ENCODE results near the gene C1QTNF6.

Gene C1QTNF6

GRCh38 chr22:37209140-37209845, 21.2 kb upstream of the C1QTNF6 start:
- H2BK120ac ChIP-seq (ENCODE audit: insufficient read depth, low read length, poor library complexity) = no peak overlapping the region
- no peak overlapping the region for H4K8ac ChIP-seq (ENCODE audit: low read depth, low read length)
- H2BK5ac ChIP-seq (ENCODE audit: low read depth, low read length, poor library complexity) = no peak overlapping the region
- no peak overlapping the region for H3K4me3 ChIP-seq (ENCODE audit: low read depth, low read length)
- no peaks in the 10 kb centered on the region for H3K4me1 ChIP-seq (ENCODE audit: control insufficient read depth in 1 of 2, insufficient read depth in 2 of 2, low read length in 2 of 2)
- H3K14ac ChIP-seq (ENCODE audit: low read length) = no peak overlapping the region
- DNase-seq = no peak
- H3K27me3 ChIP-seq (ENCODE audit: insufficient read depth, low read length) = no peaks in the 10 kb centered on the region
- no peaks in the 10 kb centered on the region for H3K36me3 ChIP-seq (ENCODE audit: control insufficient read depth in 1 of 2, insufficient read depth in 2 of 2, low read length in 2 of 2)
- H3K79me1 ChIP-seq (ENCODE audit: low read length) = no peaks in the 10 kb centered on the region
- no peak overlapping the region for H2AFZ ChIP-seq (ENCODE audit: insufficient read depth, low read length, poor library complexity)
- H2BK12ac ChIP-seq (ENCODE audit: low read length) = no peak overlapping the region
- no peak overlapping the region for H3K4ac ChIP-seq (ENCODE audit: low read depth, low read length)
- H3K9ac ChIP-seq (ENCODE audit: low read length) = no peak overlapping the region
- no peak overlapping the region for H3K18ac ChIP-seq (ENCODE audit: low read length)
- no peak overlapping the region for H4K12ac ChIP-seq (ENCODE audit: low read depth, low read length)
- peaks cover 3% of the 10 kb centered on the region for H3K9me3 ChIP-seq (ENCODE audit: insufficient read depth, low read depth, low read length)
- H3K23ac ChIP-seq (ENCODE audit: low read length) = no peak overlapping the region
- no peaks in the 10 kb centered on the region for H3K79me2 ChIP-seq (ENCODE audit: control insufficient read depth, insufficient read depth, low read length, poor library complexity)
- no peak overlapping the region for H4K91ac ChIP-seq (ENCODE audit: low read depth, low read length)
- H2AK5ac ChIP-seq (ENCODE audit: low read length) = no peak overlapping the region
- no peak overlapping the region for H3K27ac ChIP-seq (ENCODE audit: low read depth, low read length)
- no CpG with 5 or more reads among the region's 9 CpGs for WGBS (ENCODE audit: extremely low coverage, insufficient coverage, insufficient read length)
- H3K4me2 ChIP-seq (ENCODE audit: low read length) = no peak overlapping the region

GRCh38 chr22:37208401-37209139, 20.5 kb upstream of the C1QTNF6 start:
- no CpG with 5 or more reads among the region's 7 CpGs for WGBS (ENCODE audit: extremely low coverage, insufficient coverage, insufficient read length)
- Histone ChIP-seq H2AFZ (ENCODE audit: insufficient read depth, low read length, poor library complexity) (no peak overlapping the region), H4K12ac (ENCODE audit: low read depth, low read length) (no peak overlapping the region), H3K23ac (ENCODE audit: low read length) (no peak overlapping the region), H3K4ac (ENCODE audit: low read depth, low read length) (no peak overlapping the region), H2BK5ac (ENCODE audit: low read depth, low read length, poor library complexity) (no peak overlapping the region), H3K4me1 (ENCODE audit: control insufficient read depth in 1 of 2, insufficient read depth in 2 of 2, low read length in 2 of 2) (no peaks in the 10 kb centered on the region), H4K8ac (ENCODE audit: low read depth, low read length) (no peak overlapping the region), H3K79me1 (ENCODE audit: low read length) (no peaks in the 10 kb centered on the region), H2BK12ac (ENCODE audit: low read length) (no peak overlapping the region), H4K91ac (ENCODE audit: low read depth, low read length) (no peak overlapping the region), H3K27me3 (ENCODE audit: insufficient read depth, low read length) (no peaks in the 10 kb centered on the region), H3K79me2 (ENCODE audit: control insufficient read depth, insufficient read depth, low read length, poor library complexity) (no peaks in the 10 kb centered on the region), H3K9me3 (ENCODE audit: insufficient read depth, low read depth, low read length) (peaks cover 3% of the 10 kb centered on the region), H3K4me3 (ENCODE audit: low read depth, low read length) (no peak overlapping the region), H3K18ac (ENCODE audit: low read length) (no peak overlapping the region), H3K36me3 (ENCODE audit: control insufficient read depth in 1 of 2, insufficient read depth in 2 of 2, low read length in 2 of 2) (no peaks in the 10 kb centered on the region), H3K4me2 (ENCODE audit: low read length) (no peak overlapping the region), H3K27ac (ENCODE audit: low read depth, low read length) (no peak overlapping the region), H3K14ac (ENCODE audit: low read length) (no peak overlapping the region), H2BK120ac (ENCODE audit: insufficient read depth, low read length, poor library complexity) (no peak overlapping the region), H2AK5ac (ENCODE audit: low read length) (no peak overlapping the region), H3K9ac (ENCODE audit: low read length) (no peak overlapping the region)
- no peak for DNase-seq

GRCh38 chr22:37207981-37208380, 19.9 kb upstream of the C1QTNF6 start:
- Histone ChIP-seq H3K18ac (ENCODE audit: low read length) (no peak overlapping the region), H2AK5ac (ENCODE audit: low read length) (no peak overlapping the region), H2BK12ac (ENCODE audit: low read length) (no peak overlapping the region), H3K9ac (ENCODE audit: low read length) (no peak overlapping the region), H2BK120ac (ENCODE audit: insufficient read depth, low read length, poor library complexity) (no peak overlapping the region), H2BK5ac (ENCODE audit: low read depth, low read length, poor library complexity) (no peak overlapping the region), H3K27me3 (ENCODE audit: insufficient read depth, low read length) (no peaks in the 10 kb centered on the region), H3K9me3 (ENCODE audit: insufficient read depth, low read depth, low read length) (no peaks in the 10 kb centered on the region), H4K8ac (ENCODE audit: low read depth, low read length) (no peak overlapping the region), H3K23ac (ENCODE audit: low read length) (no peak overlapping the region), H4K12ac (ENCODE audit: low read depth, low read length) (no peak overlapping the region), H3K36me3 (ENCODE audit: control insufficient read depth in 1 of 2, insufficient read depth in 2 of 2, low read length in 2 of 2) (no peaks in the 10 kb centered on the region), H3K4me3 (ENCODE audit: low read depth, low read length) (no peak overlapping the region), H3K14ac (ENCODE audit: low read length) (no peak overlapping the region), H3K27ac (ENCODE audit: low read depth, low read length) (no peak overlapping the region), H3K4me1 (ENCODE audit: control insufficient read depth in 1 of 2, insufficient read depth in 2 of 2, low read length in 2 of 2) (no peaks in the 10 kb centered on the region), H3K79me1 (ENCODE audit: low read length) (no peaks in the 10 kb centered on the region), H3K4me2 (ENCODE audit: low read length) (no peak overlapping the region), H3K79me2 (ENCODE audit: control insufficient read depth, insufficient read depth, low read length, poor library complexity) (no peaks in the 10 kb centered on the region), H2AFZ (ENCODE audit: insufficient read depth, low read length, poor library complexity) (no peak overlapping the region), H3K4ac (ENCODE audit: low read depth, low read length) (no peak overlapping the region), H4K91ac (ENCODE audit: low read depth, low read length) (no peak overlapping the region)
- DNase-seq = no peak
- WGBS (ENCODE audit: extremely low coverage, insufficient coverage, insufficient read length) = no CpG with 5 or more reads among the region's 7 CpGs

GRCh38 chr22:37206841-37207821, 19.1 kb upstream of the C1QTNF6 start:
- Histone ChIP-seq H4K91ac (ENCODE audit: low read depth, low read length) (no peak overlapping the region), H3K23ac (ENCODE audit: low read length) (no peak overlapping the region), H3K4me3 (ENCODE audit: low read depth, low read length) (no peak overlapping the region), H3K79me1 (ENCODE audit: low read length) (no peaks in the 10 kb centered on the region), H3K14ac (ENCODE audit: low read length) (no peak overlapping the region), H2BK12ac (ENCODE audit: low read length) (no peak overlapping the region), H3K18ac (ENCODE audit: low read length) (no peak overlapping the region), H3K27me3 (ENCODE audit: insufficient read depth, low read length) (no peaks in the 10 kb centered on the region), H2BK120ac (ENCODE audit: insufficient read depth, low read length, poor library complexity) (no peak overlapping the region), H4K8ac (ENCODE audit: low read depth, low read length) (no peak overlapping the region), H2BK5ac (ENCODE audit: low read depth, low read length, poor library complexity) (no peak overlapping the region), H3K9me3 (ENCODE audit: insufficient read depth, low read depth, low read length) (no peaks in the 10 kb centered on the region), H3K4me1 (ENCODE audit: control insufficient read depth in 1 of 2, insufficient read depth in 2 of 2, low read length in 2 of 2) (no peaks in the 10 kb centered on the region), H3K4ac (ENCODE audit: low read depth, low read length) (no peak overlapping the region), H3K4me2 (ENCODE audit: low read length) (no peak overlapping the region), H3K9ac (ENCODE audit: low read length) (no peak overlapping the region), H3K79me2 (ENCODE audit: control insufficient read depth, insufficient read depth, low read length, poor library complexity) (no peaks in the 10 kb centered on the region), H3K27ac (ENCODE audit: low read depth, low read length) (no peak overlapping the region), H2AFZ (ENCODE audit: insufficient read depth, low read length, poor library complexity) (no peak overlapping the region), H2AK5ac (ENCODE audit: low read length) (no peak overlapping the region), H4K12ac (ENCODE audit: low read depth, low read length) (no peak overlapping the region), H3K36me3 (ENCODE audit: control insufficient read depth in 1 of 2, insufficient read depth in 2 of 2, low read length in 2 of 2) (no peaks in the 10 kb centered on the region)
- no CpG with 5 or more reads among the region's 71 CpGs for WGBS (ENCODE audit: extremely low coverage, insufficient coverage, insufficient read length)
- no peak for DNase-seq
